Suprapubic skin (tissue), 4 donors: ENCODE results near the gene PTCH1. TPM values are rescaled to one million over a fixed set of nuclear protein-coding genes. Genes with fewer than 3 reads are reported as not detected.

Source experiments
- DNase-seq, 2 donors: peaks; one replicate each; pipeline ENCODE4 v3.0.0-alpha.2; 2019; ENCODE audit warnings: low spot score in 2 of 2
- H3K27ac ChIP-seq: fragments of 200-600 bp; sonication (generic); one replicate; pipeline ENCODE4 v1.5.1; 2019
- H3K27me3 ChIP-seq: fragments of 200-600 bp; sonication (generic); one replicate; pipeline ENCODE4 v1.5.1; 2019
- H3K36me3 ChIP-seq: fragments of 200-600 bp; sonication (generic); one replicate; pipeline ENCODE4 v1.5.1; 2019
- H3K4me1 ChIP-seq: fragments of 200-600 bp; sonication (generic); one replicate; pipeline ENCODE4 v1.5.1; 2019
- H3K4me3 ChIP-seq: fragments of 200-600 bp; sonication (generic); one replicate; pipeline ENCODE4 v1.5.1; 2019; ENCODE audit warnings: mild to moderate bottlenecking
- H3K9me3 ChIP-seq: fragments of 200-600 bp; sonication (generic); one replicate; pipeline ENCODE4 v1.5.1; 2019
- EP300 ChIP-seq: sonication (generic); formaldehyde crosslinking; IDR thresholded peaks from one replicate; pipeline ENCODE4 v1.6.1; 2017; ENCODE audit warnings: antibody characterized with exemption
- POLR2A ChIP-seq, 2 donors: fragments of 450-650 bp; IDR thresholded peaks; one replicate each; pipeline ENCODE4 v1.6.1; 2017; ENCODE audit warnings: antibody characterized with exemption in 2 of 2, mild to moderate bottlenecking in 2 of 2, moderate library complexity in 2 of 2
- POLR2AphosphoS5 ChIP-seq, 3 donors: sonication (generic); formaldehyde crosslinking; IDR thresholded peaks; one replicate each; pipeline ENCODE4 v1.6.1; 2017; ENCODE audit warnings: antibody characterized with exemption in 3 of 3
- WGBS: methylation state at CpG from one replicate; pipeline ENCODE4 v1.1.5; 2018; 5-methylcytosine and 5-hydroxymethylcytosine counted together
- total RNA-seq, 4 donors: library from RNA; depleted of rRNA; stranded (reverse); fragments of >200 nt; gene quantifications; one replicate each; pipeline ENCODE4 v1.1.0, GENCODE V29; 2016
- TF ChIP-seq, protein P1 (sequence below), 2 donors: fragments of 200-600 bp in 1 of 2; fragments of 450-650 bp in 1 of 2; sonication (generic) in 1 of 2; IDR thresholded peaks; one replicate each; pipeline ENCODE4 v1.5.1; 2016 to 2019; ENCODE audit warnings: antibody characterized with exemption in 2 of 2, mild to moderate bottlenecking in 1 of 2, moderate library complexity in 1 of 2

The PTCH1 gene
- total RNA-seq, 4 donors from 2014 or later = 9.9 to 59.0 (median 27.9) TPM

DNA sequence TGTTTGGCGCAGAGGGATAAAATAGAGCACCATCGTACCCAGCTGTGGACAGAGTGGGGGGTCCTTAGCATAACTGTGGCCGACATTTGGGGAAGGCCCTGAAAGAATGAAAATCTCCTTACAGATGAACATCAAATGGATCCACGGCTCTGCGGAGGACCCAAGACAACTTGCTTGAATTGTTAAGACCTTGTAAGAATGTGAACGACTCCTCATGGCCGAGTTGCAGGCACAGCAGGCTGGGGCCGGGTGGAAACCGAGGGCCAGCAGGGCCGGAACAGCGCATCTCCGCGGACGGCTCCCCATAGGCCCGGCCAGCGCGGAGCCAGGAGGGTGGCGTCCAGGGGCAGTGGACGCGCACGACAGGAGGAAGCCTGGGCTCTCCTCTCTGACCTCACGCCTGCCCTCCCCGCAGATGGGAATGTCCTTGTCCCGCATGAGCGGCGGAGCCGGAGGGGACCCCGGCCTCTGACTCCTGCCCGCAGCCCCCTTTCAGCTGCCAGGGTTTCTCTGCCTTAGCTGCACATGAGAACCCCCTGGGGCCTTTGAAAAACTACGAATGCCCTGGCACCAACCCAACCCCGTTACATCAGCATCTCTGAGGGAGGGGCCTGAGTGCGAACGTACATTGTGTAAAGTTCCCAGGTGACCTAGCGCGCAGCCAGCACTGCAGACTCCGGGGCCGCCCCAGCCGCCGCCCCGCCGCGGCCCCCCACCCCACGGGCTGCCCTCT is 36.2 kb upstream of the PTCH1 start:
- Histone ChIP-seq H3K9me3 (no peaks in the 10 kb centered on the region), H3K36me3 (no peaks in the 10 kb centered on the region), H3K4me1 (no peaks in the 10 kb centered on the region), H3K27ac (no peak overlapping the region), H3K27me3 (peaks cover 38% of the 10 kb centered on the region), H3K4me3 (peak overlapping the region; percentile 10)
- 29% methylated on average over 24 of the region's 43 CpGs for WGBS
- TF ChIP-seq POLR2AphosphoS5 (IDR thresholded peaks at IDR 0.05) = no peak
- TF ChIP-seq EP300 = no peak
- no peak for TF ChIP-seq POLR2A (IDR thresholded peaks at IDR 0.05)
- TF ChIP-seq, protein P1, sequence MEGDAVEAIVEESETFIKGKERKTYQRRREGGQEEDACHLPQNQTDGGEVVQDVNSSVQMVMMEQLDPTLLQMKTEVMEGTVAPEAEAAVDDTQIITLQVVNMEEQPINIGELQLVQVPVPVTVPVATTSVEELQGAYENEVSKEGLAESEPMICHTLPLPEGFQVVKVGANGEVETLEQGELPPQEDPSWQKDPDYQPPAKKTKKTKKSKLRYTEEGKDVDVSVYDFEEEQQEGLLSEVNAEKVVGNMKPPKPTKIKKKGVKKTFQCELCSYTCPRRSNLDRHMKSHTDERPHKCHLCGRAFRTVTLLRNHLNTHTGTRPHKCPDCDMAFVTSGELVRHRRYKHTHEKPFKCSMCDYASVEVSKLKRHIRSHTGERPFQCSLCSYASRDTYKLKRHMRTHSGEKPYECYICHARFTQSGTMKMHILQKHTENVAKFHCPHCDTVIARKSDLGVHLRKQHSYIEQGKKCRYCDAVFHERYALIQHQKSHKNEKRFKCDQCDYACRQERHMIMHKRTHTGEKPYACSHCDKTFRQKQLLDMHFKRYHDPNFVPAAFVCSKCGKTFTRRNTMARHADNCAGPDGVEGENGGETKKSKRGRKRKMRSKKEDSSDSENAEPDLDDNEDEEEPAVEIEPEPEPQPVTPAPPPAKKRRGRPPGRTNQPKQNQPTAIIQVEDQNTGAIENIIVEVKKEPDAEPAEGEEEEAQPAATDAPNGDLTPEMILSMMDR (IDR thresholded peaks at IDR 0.05) = no peak
- no peak for DNase-seq

DNA sequence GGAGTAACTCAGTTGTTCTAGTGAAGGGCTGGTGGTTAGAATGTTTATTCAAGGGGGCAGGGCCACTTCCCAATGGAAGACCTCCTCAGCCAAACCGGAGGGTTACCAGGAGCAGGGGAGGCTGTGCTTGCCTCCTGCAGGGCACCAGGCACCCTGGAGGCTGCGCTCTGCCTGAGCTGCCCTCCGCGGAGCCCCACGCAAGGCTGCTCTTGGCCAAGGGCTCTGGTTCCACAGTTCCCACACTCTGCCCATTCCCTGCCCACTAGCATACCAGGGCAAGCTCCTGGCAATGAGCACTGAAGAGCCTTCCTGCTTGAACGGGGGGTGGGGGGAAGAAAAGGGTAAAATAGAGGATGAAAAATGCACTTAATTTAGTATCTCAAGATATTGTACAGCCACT is 35.5 kb upstream of the PTCH1 start:
- peaks cover 38% of the 10 kb centered on the region for H3K27me3 ChIP-seq
- H3K36me3 ChIP-seq = no peaks in the 10 kb centered on the region
- no peak overlapping the region for H3K27ac ChIP-seq
- 95% methylated on average over 6 of the region's 6 CpGs for WGBS
- no peaks in the 10 kb centered on the region for H3K4me1 ChIP-seq
- no peak overlapping the region for H3K4me3 ChIP-seq
- TF ChIP-seq, protein P1 (IDR thresholded peaks at IDR 0.05) = no peak
- TF ChIP-seq POLR2A (IDR thresholded peaks at IDR 0.05) (no peak), EP300 (no peak), POLR2AphosphoS5 (IDR thresholded peaks at IDR 0.05) (no peak)
- no peaks in the 10 kb centered on the region for H3K9me3 ChIP-seq
- no peak for DNase-seq

DNA sequence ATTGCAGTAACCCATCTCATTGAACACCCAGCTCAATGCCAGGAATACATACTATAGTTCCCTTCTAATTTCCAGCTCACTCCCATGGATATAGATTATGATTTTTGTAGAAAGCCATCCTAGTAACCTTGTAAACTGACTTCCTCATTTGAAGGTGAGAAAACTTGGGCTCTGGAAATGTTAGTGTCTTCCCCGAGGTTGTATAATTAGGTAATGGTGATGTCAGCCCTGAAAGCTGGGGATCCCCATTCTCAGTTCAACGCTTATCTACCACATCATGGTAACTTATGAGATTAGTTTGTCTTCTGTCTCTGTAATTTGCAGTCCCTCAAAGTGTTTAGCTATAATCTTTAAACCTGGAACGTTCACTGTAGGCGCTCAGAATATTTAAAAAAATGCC is 34.6 kb upstream of the PTCH1 start:
- no peaks in the 10 kb centered on the region for H3K4me1 ChIP-seq
- no peaks in the 10 kb centered on the region for H3K36me3 ChIP-seq
- 79% methylated on average over 4 of the region's 4 CpGs for WGBS
- TF ChIP-seq EP300 (no peak), POLR2AphosphoS5 (IDR thresholded peaks at IDR 0.05) (no peak), POLR2A (IDR thresholded peaks at IDR 0.05) (no peak)
- TF ChIP-seq, protein P1 (IDR thresholded peaks at IDR 0.05) = no peak
- H3K27me3 ChIP-seq = peaks cover 38% of the 10 kb centered on the region
- H3K27ac ChIP-seq = no peak overlapping the region
- DNase-seq = no peak
- no peaks in the 10 kb centered on the region for H3K9me3 ChIP-seq
- no peak overlapping the region for H3K4me3 ChIP-seq

DNA sequence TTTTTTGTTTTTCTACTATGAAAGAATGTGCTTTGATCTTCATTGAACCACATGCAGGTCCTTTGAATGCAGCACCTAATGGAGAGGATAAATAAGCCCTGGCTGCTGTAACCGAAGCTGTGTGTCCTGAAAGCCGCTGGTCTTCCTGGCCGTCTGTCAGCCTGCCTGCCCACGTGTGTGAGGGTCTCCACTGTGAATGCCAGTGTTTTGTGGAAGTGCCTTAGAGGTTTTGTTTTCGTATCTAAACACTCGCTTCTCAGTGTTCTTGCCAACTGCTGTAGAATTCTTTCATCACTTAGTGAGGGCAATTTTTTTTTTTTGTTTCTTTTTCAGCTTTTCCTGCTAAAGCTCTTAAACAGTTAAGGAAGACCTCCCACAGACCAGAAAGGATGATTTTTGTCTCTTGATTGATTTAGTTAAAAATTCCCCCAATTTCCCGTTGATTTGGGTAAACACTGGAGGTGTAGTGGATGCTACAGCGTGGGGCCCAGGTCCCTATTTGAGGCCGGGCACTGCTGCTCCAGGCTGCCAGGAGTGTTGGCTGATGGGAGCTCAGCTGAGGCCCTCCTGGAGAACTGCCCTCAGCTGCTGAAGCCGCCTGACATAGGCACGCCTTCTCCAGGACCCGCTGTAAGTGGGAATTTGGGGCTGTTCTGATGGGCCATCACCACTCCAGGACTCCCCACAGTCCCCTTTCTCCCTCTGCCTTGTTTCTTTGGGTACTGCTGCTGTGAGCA is 29.2 kb upstream of the PTCH1 start:
- Histone ChIP-seq H3K4me3 (no peak overlapping the region), H3K9me3 (no peaks in the 10 kb centered on the region), H3K27me3 (no peaks in the 10 kb centered on the region), H3K4me1 (no peaks in the 10 kb centered on the region), H3K27ac (no peak overlapping the region), H3K36me3 (no peaks in the 10 kb centered on the region)
- 67% methylated on average over 12 of the region's 12 CpGs for WGBS
- TF ChIP-seq, protein P1 (IDR thresholded peaks at IDR 0.05) = no peak
- TF ChIP-seq POLR2AphosphoS5 (IDR thresholded peaks at IDR 0.05) (no peak), POLR2A (IDR thresholded peaks at IDR 0.05) (no peak), EP300 (no peak)
- no peak for DNase-seq

DNA sequence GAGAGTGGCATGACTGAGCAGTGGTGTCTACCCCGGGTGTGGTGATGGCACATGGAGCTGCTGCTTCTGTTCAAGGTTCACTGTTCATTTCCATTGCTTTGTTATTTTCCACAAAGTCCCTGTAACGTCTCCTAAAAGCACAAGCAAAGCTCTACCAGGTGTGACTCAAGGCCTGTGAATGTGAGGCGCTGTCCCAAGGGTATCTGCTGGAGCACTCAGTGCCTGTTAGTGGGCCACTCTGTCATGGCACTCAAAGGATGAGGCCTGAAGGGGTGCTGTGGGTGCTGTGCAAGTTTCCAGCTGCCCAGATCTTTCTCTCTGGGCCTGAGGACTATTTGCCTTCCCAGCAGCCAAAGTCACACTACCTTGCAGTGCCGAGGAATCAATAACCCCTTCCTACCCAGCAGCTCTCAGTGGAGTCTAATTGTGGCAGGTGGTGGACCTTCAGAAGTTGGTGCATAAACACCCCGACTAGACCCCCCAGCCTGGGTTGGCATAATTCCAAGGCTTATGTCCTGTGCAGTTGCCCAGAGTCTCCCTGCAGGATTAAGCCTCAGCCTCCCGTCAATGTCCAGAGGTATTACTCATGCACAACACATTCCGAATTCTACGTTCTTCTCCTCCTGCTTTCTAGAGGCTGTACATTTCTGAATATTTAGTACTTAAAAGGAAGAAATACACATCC is 17.4 kb upstream of the PTCH1 start:
- H3K9me3 ChIP-seq = no peaks in the 10 kb centered on the region
- DNase-seq = no peak
- 90% methylated on average over 7 of the region's 8 CpGs for WGBS
- no peak overlapping the region for H3K4me3 ChIP-seq
- H3K4me1 ChIP-seq = no peaks in the 10 kb centered on the region
- TF ChIP-seq, protein P1 (IDR thresholded peaks at IDR 0.05) = no peak
- TF ChIP-seq EP300 (no peak), POLR2AphosphoS5 (IDR thresholded peaks at IDR 0.05) (no peak), POLR2A (IDR thresholded peaks at IDR 0.05) (no peak)
- H3K27me3 ChIP-seq = peaks cover 7% of the 10 kb centered on the region
- H3K27ac ChIP-seq = no peak overlapping the region
- H3K36me3 ChIP-seq = no peaks in the 10 kb centered on the region
